Measurements from ENCODE around the gene RPL10A.

RPL10A gene

GRCh38 chr6:35493307-35493983 lies 25.2 kb downstream of the RPL10A start:
- no peak for DNase-seq

GRCh38 chr6:35494161-35494563 lies 26.0 kb downstream of the RPL10A start:
- DNase-seq, result no peak

GRCh38 chr6:35495258-35496035 lies 27.2 kb downstream of the RPL10A start:
- no peak for DNase-seq

- DNase-seq, result no peak
Measured at GRCh38 chr6:35496036-35496840, 28.0 kb downstream of the RPL10A start.

GRCh38 chr6:35496841-35497570 lies 28.8 kb downstream of the RPL10A start, which contains the start of gene TEAD3:
Gene TEAD3 (minus strand): TSS chr6:35497079.
- peak; percentile 59 for DNase-seq

- peak; percentile 55 for DNase-seq
Measured at GRCh38 chr6:35497571-35498421, 29.6 kb downstream of the RPL10A start.

GRCh38 chr6:35498422-35499067 lies 30.3 kb downstream of the RPL10A start:
- DNase-seq, result no peak

- no peak for DNase-seq
Measured at GRCh38 chr6:35499372-35499771, 31.2 kb downstream of the RPL10A start.

- no peak for DNase-seq
Measured at GRCh38 chr6:35500782-35501181, 32.6 kb downstream of the RPL10A start.

GRCh38 chr6:35501784-35502183 lies 33.6 kb downstream of the RPL10A start:
- DNase-seq, result no peak

- no peak for DNase-seq
Measured at GRCh38 chr6:35503534-35503933, 35.3 kb downstream of the RPL10A start.

- DNase-seq, result no peak
Measured at GRCh38 chr6:35505999-35506412, 37.8 kb downstream of the RPL10A start.

GRCh38 chr6:35506536-35506935 lies 38.3 kb downstream of the RPL10A start:
- no peak for DNase-seq

GRCh38 chr6:35507221-35507620 lies 39.0 kb downstream of the RPL10A start:
- no peak for DNase-seq

GRCh38 chr6:35508027-35508426 lies 39.8 kb downstream of the RPL10A start:
- DNase-seq, result no peak

GRCh38 chr6:35508542-35508941 lies 40.3 kb downstream of the RPL10A start:
- DNase-seq, result no peak

GRCh38 chr6:35510916-35511561 lies 42.8 kb downstream of the RPL10A start:
- DNase-seq, result no peak

- DNase-seq, result no peak
Measured at GRCh38 chr6:35511562-35511941, 43.4 kb downstream of the RPL10A start.

- DNase-seq, result no peak
Measured at GRCh38 chr6:35512006-35512405, 43.8 kb downstream of the RPL10A start.

- DNase-seq, result no peak
Measured at GRCh38 chr6:35512740-35513139, 44.5 kb downstream of the RPL10A start, which contains the start of gene TULP1. Gene TULP1 (minus strand): TSS chr6:35512896. CDS start chr6:35512858, 38 bp downstream.

- no peak for DNase-seq
Measured at GRCh38 chr6:35514587-35514986, 46.4 kb downstream of the RPL10A start.
